GM12873 (cell line): ENCODE measurements around the gene PIP4K2B.

ENCODE experiments used
- CTCF ChIP-seq: IDR thresholded peaks from 2 replicates; pipeline ENCODE4 v1.5.1; 2012; ENCODE audit warnings: low read depth, mild to moderate bottlenecking, moderate library complexity, low read length, control low read depth; ENCODE audit not compliant: insufficient read depth; ENCODE audit errors: missing control alignments

The PIP4K2B gene

DNA sequence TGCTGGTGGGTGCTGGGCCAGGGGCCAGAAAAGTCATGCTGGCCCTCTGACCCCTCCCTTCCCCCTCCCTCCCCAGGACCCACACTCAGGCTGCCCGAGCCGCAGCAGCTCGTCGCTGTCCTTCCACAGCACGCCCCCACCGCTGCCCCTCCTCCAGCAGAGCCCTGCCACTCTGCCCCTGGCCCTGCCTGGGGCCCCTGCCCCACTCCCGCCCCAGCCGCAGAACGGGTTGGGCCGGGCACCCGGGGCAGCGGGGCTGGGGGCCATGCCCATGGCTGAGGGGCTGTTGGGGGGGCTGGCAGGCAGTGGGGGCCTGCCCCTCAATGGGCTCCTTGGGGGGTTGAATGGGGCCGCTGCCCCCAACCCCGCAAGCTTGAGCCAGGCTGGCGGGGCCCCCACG lies 77.6 kb downstream of the PIP4K2B start:
- no peak for TF ChIP-seq CTCF

DNA sequence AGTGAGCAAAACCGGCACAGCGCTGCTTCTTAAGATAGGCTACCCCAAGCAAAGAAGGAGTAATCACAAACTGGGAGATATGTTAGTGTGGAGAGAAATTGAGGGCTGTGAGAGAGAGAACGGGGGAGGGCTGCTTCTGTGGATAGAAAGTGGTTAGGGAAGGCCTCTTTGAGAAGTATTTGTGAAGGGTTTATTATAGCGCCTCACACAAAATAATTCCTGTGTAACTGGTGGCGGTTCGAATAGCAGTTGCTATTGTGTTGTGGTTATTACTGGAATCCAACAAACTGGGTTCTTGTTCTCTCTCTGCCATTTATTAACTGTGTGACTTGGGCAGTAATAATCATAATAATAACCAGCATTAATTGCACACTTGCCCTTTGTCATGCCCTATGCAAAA lies 78.4 kb downstream of the PIP4K2B start:
- no peak for TF ChIP-seq CTCF

DNA sequence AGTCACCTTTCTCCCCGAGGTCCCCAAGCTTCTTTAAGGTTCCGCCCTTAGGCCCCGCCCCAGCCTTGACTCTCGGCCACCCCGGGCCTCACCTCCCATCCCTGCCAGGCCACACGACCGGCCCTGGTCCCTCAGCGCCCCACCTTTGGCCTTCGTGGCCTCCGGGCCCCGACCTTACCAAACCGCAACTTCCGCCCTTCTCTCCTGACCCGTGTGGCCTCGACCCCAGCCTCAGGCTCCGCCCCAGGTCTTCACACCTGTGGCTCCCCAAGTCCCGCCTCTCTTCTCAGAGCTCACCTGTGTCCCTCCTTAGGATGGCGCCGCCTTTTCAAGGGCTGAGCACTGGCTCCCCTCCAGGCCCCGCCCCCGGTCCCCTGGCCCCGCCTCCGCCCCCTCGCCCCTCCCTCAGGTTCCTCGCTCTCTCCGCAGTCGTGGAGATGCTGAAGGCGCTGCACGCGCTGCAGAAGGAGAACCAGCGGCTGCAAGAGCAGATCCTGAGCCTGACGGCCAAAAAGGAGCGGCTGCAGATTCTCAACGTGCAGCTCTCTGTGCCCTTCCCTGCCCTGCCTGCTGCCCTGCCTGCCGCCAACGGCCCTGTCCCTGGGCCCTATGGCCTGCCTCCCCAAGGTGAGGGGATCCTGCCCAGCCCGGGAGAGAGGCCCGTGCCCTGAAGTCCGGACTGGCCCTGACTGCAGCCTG lies 79.3 kb downstream of the PIP4K2B start:
- no peak for TF ChIP-seq CTCF

DNA sequence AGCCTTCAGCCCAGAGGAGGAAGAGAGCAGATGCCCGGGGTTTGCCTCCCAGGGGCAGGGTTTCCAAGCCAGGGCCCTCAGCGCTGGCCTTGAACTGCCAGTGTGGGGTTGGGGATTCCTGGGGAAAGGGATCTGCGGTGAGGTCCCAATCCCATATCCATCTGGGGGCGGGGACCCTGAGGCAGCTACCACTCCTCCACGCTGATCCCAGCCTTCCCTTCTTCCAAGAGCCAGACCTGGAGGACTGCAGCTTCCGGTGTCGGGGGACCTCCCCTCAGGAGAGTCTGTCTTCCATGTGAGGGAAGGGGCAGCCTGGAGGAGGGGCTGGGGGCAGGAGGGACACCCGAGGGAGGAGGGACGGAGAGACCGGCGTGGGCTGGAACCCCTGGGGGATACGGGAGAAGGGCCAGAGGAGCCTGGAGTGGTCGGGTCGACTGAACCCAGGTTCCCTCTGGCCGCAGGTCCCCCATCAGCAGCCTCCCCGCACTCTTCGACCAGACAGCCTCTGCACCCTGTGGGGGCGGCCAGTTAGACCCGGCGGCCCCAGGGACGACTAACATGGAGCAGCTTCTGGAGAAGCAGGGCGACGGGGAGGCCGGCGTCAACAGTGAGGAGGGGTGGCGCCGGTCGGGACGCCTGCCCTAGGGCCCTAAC lies 79.9 kb downstream of the PIP4K2B start:
- no peak for TF ChIP-seq CTCF

GRCh38 chr17:38717139-38717745 lies 82.1 kb downstream of the PIP4K2B start:
- no peak for TF ChIP-seq CTCF

DNA sequence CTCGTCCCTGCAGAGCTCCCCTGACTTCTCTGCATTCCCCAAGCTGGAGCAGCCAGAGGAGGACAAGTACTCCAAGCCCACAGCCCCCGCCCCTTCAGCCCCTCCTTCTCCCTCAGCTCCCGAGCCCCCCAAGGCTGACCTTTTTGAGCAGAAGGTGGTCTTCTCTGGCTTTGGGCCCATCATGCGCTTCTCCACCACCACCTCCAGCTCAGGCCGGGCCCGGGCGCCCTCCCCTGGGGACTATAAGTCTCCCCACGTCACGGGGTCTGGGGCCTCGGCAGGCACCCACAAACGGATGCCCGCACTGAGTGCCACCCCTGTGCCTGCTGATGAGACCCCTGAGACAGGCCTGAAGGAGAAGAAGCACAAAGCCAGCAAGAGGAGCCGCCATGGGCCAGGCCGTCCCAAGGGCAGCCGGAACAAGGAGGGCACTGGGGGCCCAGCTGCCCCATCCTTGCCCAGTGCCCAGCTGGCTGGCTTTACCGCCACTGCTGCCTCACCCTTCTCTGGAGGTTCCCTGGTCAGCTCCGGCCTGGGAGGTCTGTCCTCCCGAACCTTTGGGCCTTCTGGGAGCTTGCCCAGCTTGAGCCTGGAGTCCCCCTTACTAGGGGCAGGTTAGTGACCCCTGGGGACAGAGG lies 82.9 kb downstream of the PIP4K2B start:
- TF ChIP-seq CTCF: no peak
